H1 (cell line): ENCODE data around the gene AMBP. TPM values are rescaled to one million over a fixed set of nuclear protein-coding genes. Genes with fewer than 3 reads are reported as not detected.

ENCODE experiments used
- E2F6 ChIP-seq: IDR thresholded peaks from 2 replicates; pipeline ENCODE4 v1.6.1; 2012; ENCODE audit warnings: inconsistent platforms
- KDM4A ChIP-seq: IDR thresholded peaks from one replicate; pipeline ENCODE4 v1.7.1; 2012; ENCODE audit warnings: low read depth, mild to moderate bottlenecking, moderate library complexity, low read length, inconsistent platforms; ENCODE audit not compliant: severe bottlenecking
- SRF ChIP-seq: IDR thresholded peaks from 2 replicates; pipeline ENCODE4 v1.6.1; 2011; ENCODE audit warnings: mild to moderate bottlenecking, low read depth, low read length, moderate library complexity
- polyA plus RNA-seq, 7 experiments: library from polyadenylated mRNA; depleted of rRNA in 3 of 7; stranded (reverse) in 5 of 7; unstranded in 2 of 7; fragments of >200 nt in 5 of 7; fragments of 200-250 nt in 2 of 7; gene quantifications; 1 replicate in 5 of 7; 2 replicates in 1 of 7; 4 replicates in 1 of 7; pipeline versions ENCODE4 v1.2.1 to v1.2.3, GENCODE V29; 2011 to 2013; ENCODE audit warnings: missing spikeins in 2 of 7, mixed read lengths in 2 of 7
- total RNA-seq: library from RNA; stranded (reverse); fragmentation: NEBNext Ultra II Directional; extraction: Animal tissue kit (Norgen Biotek cat#: 25700); gene quantifications from 2 replicates; pipeline ENCODE4 v1.2.1, GENCODE V29; 2021

AMBP gene
- total and polyA plus RNA-seq, 2 of the 8 experiments (the other 6 are each of a cell fraction or from before 2014, with no cell fraction given): 3.0 to 4.0 TPM

GRCh38 chr9:114034196-114034595, 43.9 kb downstream of the AMBP start (continued):
- no peak for TF ChIP-seq SRF
- TF ChIP-seq E2F6: no peak
- TF ChIP-seq KDM4A: no peak
